ENCODE data around the gene RXFP4. TPM values are rescaled to one million over a fixed set of nuclear protein-coding genes. Genes with fewer than 3 reads are reported as not detected.

Gene RXFP4
- total and polyA plus RNA-seq, 2 of the 13 experiments (the other 11 are each of a cell fraction or from before 2014, with no cell fraction given), result 0.38 to 1.4 TPM

DNA sequence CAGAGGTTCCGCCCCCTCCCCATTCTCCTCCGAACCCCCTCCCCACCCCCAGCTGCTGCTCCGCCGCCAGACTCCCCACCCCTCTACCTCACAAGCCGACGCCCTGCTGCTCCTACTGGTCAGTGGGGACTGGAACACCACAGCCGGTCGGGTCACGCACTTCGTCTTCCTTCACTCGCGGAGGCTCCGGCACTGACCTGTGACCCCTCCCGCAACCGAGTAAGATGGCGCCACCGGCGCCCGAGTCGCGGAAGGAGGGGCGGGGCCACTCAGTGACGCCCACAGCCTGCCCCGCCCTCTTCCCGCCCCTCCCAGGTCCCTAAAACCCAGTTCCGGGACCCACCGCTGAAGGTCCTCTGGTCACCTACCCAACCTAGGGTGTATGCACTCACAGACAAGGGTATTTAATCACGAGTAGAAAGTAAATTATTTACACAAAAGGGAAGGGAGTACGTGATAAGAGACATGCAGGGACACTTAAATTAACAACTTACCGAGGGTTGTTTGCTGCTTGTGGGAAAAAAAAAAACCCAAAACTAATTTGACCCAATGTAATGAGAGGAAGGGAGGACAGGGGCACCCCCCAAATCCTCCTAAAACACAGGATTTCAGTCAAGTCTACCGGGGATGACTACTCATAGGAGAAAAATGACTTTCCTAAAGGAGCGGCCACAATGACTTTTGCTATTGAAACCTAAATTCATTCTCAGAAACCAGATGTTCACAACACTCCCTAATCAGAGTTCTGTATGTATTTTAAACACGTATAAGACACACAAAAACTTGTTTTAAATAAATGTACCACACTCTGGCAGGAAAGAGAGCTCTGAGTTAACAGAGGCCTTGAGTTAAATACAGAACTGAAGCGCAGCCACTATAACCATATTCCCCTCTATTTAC is 30.0 kb upstream of the RXFP4 start, which contains the start of gene RIT1 (continued):
- TF ChIP-seq, protein P1, sequence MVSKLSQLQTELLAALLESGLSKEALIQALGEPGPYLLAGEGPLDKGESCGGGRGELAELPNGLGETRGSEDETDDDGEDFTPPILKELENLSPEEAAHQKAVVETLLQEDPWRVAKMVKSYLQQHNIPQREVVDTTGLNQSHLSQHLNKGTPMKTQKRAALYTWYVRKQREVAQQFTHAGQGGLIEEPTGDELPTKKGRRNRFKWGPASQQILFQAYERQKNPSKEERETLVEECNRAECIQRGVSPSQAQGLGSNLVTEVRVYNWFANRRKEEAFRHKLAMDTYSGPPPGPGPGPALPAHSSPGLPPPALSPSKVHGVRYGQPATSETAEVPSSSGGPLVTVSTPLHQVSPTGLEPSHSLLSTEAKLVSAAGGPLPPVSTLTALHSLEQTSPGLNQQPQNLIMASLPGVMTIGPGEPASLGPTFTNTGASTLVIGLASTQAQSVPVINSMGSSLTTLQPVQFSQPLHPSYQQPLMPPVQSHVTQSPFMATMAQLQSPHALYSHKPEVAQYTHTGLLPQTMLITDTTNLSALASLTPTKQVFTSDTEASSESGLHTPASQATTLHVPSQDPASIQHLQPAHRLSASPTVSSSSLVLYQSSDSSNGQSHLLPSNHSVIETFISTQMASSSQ (IDR thresholded peaks at IDR 0.05; ENCODE audit: low read depth), result peak; percentile 50; the same call in 1 of the 2 replicates
- TF ChIP-seq, protein P1 (CRISPR knock-in tag; IDR thresholded peaks at IDR 0.05; ENCODE audit: borderline replicate concordance), result no peak; the same call in 1 of the 2 replicates
- TF ChIP-seq, protein P2, sequence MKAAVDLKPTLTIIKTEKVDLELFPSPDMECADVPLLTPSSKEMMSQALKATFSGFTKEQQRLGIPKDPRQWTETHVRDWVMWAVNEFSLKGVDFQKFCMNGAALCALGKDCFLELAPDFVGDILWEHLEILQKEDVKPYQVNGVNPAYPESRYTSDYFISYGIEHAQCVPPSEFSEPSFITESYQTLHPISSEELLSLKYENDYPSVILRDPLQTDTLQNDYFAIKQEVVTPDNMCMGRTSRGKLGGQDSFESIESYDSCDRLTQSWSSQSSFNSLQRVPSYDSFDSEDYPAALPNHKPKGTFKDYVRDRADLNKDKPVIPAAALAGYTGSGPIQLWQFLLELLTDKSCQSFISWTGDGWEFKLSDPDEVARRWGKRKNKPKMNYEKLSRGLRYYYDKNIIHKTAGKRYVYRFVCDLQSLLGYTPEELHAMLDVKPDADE (CRISPR knock-in tag; IDR thresholded peaks at IDR 0.05), result no peak
- TF ChIP-seq NFYB (CRISPR knock-in tag; IDR thresholded peaks at IDR 0.05) (no peak), ZNF24 (IDR thresholded peaks at IDR 0.05) (no peak), FOXO1 (CRISPR knock-in tag; IDR thresholded peaks at IDR 0.05) (0 out of 2 replicates have a peak, but pooled peaks have one; percentile 36), PHF20 (CRISPR knock-in tag; IDR thresholded peaks at IDR 0.05) (no peak; the same call in 1 of the 2 replicates), ZNF768 (CRISPR knock-in tag; IDR thresholded peaks at IDR 0.05) (0 out of 2 replicates have a peak, but pooled peaks have one; percentile 18), HCFC1 (IDR thresholded peaks at IDR 0.05; ENCODE audit: low read depth, low read length) (no peak), POLR2A (IDR thresholded peaks at IDR 0.05; ENCODE audit: insufficient read depth in 1 of 2, low read depth in 2 of 2, low read length in 2 of 2) (peak in 1 of 2 experiments; percentile 85; a peak in 2 of 4 replicates), RBFOX2 (IDR thresholded peaks at IDR 0.05; ENCODE audit: low read depth, low read length) (peak; percentile 75), ARNTL (CRISPR knock-in tag; IDR thresholded peaks at IDR 0.05) (peak; percentile 50; the same call in 1 of the 2 replicates), NONO (IDR thresholded peaks at IDR 0.05) (no peak), NONO (CRISPR knock-in tag; conservative IDR thresholded peaks at IDR 0.05) (peak; percentile 46; the same call in 1 of the 2 replicates), YEATS2 (CRISPR knock-in tag; IDR thresholded peaks at IDR 0.05; ENCODE audit: borderline replicate concordance) (peak; percentile 38; the same call in 1 of the 2 replicates), GABPA (IDR thresholded peaks at IDR 0.05; ENCODE audit: low read depth, low read length) (no peak), GABPA (CRISPR knock-in tag; IDR thresholded peaks at IDR 0.05; ENCODE audit: low read depth) (peak; percentile 73), ELF3 (CRISPR knock-in tag; IDR thresholded peaks at IDR 0.05) (peak; percentile 45; the same call in 1 of the 2 replicates)
- TF ChIP-seq, protein P3, sequence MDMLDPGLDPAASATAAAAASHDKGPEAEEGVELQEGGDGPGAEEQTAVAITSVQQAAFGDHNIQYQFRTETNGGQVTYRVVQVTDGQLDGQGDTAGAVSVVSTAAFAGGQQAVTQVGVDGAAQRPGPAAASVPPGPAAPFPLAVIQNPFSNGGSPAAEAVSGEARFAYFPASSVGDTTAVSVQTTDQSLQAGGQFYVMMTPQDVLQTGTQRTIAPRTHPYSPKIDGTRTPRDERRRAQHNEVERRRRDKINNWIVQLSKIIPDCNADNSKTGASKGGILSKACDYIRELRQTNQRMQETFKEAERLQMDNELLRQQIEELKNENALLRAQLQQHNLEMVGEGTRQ (IDR thresholded peaks at IDR 0.05; ENCODE audit: low read depth, low read length), result no peak
- TF ChIP-seq, protein P3 (CRISPR knock-in tag; IDR thresholded peaks at IDR 0.05; ENCODE audit: borderline replicate concordance), result no peak
- TF ChIP-seq, protein P4, sequence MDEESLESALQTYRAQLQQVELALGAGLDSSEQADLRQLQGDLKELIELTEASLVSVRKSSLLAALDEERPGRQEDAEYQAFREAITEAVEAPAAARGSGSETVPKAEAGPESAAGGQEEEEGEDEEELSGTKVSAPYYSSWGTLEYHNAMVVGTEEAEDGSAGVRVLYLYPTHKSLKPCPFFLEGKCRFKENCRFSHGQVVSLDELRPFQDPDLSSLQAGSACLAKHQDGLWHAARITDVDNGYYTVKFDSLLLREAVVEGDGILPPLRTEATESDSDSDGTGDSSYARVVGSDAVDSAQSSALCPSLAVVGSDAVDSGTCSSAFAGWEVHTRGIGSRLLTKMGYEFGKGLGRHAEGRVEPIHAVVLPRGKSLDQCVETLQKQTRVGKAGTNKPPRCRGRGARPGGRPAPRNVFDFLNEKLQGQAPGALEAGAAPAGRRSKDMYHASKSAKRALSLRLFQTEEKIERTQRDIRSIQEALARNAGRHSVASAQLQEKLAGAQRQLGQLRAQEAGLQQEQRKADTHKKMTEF (CRISPR knock-in tag; IDR thresholded peaks at IDR 0.05), result peak; percentile 45; the same call in 1 of the 2 replicates

All from HepG2 (cell line).